GM18505 (cell line): ENCODE results near the gene COX7A2L.
"Not testable (repeated sequence)": the region's sequence is repeated elsewhere in the genome, so short reads cannot be mapped to it uniquely, and the experiment has no call there.

ENCODE experiments used
- ATAC-seq: cut with Tn5 transposase; IDR thresholded peaks from one replicate; pipeline ENCODE4 v1.9.1; 2021; ENCODE audit not compliant: unreplicated experiment
- POLR2A ChIP-seq: IDR thresholded peaks from 4 replicates; pipeline ENCODE4 v1.6.1; 2011; ENCODE audit warnings: borderline replicate concordance; ENCODE audit not compliant: insufficient read depth, insufficient read length; ENCODE audit errors: extremely low read depth

The COX7A2L gene

GRCh38 chr2:42337846-42338566 is 23.0 kb downstream of the COX7A2L start:
- no peak for TF ChIP-seq POLR2A
- no peak for ATAC-seq

GRCh38 chr2:42337356-42337820 is 23.6 kb downstream of the COX7A2L start:
- TF ChIP-seq POLR2A: no peak
- no peak for ATAC-seq

DNA sequence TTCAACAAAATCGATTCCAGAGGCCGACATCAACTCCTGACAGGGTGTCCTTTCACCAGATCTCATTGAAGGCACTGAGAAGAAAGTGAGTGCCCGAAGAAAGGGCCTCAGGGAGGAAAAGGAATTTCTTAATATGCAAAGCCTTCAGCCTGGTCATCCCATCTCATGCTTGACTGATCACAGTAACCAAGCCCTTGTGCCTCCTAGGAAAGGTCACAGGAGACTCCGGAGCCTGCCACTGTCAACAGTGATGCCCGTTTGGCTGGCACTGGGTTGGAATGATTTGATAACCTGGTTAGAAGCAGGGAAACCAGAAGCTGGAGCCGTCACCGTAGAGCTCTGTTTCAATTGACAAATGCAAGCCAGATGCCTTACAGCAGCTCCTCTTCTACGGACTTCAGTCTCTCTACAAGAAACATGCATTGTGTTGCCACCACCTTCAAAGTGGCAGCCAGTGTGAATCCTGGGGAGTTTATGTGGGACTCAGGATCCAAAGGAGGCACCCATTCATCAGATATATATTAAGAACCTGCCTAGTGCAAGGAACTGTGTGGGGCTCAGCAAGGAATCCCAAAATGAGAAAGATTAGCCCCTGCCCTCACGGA is 24.6 kb downstream of the COX7A2L start:
- ATAC-seq: no peak

GRCh38 chr2:42335514-42336104 is 25.4 kb downstream of the COX7A2L start:
- no peak for ATAC-seq
- no peak for TF ChIP-seq POLR2A

More for the DNA sequence above, 24.6 kb downstream of the COX7A2L start:
- no peak for TF ChIP-seq POLR2A

DNA sequence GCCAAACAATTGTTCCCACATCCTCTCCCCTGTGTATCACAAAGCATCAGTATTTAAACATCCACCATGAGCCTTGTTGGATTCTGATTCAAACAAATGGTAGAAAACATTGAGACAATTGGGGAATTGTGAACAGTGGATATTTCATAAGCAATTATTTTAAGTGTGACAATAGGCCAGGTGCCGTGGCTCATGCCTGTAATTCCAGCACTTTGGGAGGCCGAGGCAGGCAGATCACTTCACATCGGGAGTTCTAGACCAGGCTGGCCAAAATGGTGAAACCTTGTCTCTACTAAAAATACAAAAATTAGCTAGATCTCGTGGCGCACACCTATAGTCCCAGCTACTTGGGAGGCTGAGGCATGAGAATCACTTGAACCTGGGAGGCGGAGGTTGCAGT is 26.2 kb downstream of the COX7A2L start:
- ATAC-seq: not testable (repeated sequence)

DNA sequence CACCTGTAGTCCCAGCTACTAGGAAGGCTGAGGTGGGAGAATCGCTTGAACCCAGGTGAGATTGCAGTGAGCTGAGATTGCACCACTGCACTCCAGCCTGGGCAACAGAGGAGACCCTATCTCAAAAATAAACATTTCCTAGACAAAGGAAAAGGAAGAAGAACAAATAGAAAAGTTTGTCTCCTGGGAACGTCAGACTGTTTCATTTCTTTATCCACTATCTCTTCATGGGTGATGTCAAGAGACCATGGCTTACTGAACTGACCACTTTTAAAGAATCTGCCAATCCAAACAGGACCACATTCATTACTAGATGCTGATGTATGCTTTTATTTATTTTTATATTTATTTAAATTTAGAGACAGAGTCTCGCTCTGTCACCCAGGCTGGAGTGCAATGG is 26.8 kb downstream of the COX7A2L start:
- ATAC-seq: no peak
- TF ChIP-seq POLR2A: no peak

- ATAC-seq: no peak
These were observed 27.4 kb downstream of the COX7A2L start for GRCh38 chr2:42333579-42333978.

DNA sequence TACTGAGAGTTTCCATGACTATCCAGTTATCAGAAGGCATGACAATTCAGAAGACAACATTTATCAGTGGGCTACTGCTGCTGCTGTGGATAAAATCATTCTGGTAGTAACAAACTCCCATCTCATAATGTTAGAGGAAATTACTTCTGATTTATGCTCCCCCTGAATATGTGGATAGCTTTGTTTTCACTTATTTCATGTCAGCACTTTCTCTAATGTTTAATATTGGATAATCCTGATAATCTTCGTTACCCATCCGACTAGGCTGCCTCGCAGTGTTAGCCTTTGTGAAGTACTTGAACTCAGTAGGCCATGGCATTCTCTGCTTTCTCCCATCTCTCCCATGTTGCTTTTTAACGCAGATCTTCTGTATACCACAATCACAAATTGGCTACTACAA is 28.4 kb downstream of the COX7A2L start:
- ATAC-seq: no peak
- TF ChIP-seq POLR2A: no peak

More at GRCh38 chr2:42333579-42333978, 27.4 kb downstream of the COX7A2L start:
- TF ChIP-seq POLR2A: no peak

GRCh38 chr2:42331569-42332284 is 29.3 kb downstream of the COX7A2L start:
- ATAC-seq: no peak
- no peak for TF ChIP-seq POLR2A

- ATAC-seq: no peak
- no peak for TF ChIP-seq POLR2A
These were observed 31.3 kb downstream of the COX7A2L start for GRCh38 chr2:42329736-42330135.

DNA sequence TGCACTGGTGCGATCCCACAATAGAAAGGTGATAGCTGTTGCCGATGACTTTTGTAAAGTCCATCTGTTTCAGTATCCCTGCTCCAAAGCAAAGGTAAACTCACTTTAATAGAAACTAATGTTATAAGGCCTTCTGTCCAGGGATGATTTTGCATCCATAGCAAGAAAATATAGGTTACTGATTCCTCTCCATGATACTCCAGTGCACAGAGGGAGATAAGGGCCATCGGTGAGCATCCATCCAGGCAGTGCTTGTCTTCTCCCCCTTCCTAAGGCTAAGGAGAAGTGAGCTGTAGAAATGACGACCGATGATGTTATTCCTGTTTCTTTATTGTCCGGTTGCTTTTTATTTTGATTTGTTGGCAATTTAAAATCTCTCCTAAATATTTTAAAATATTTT is 32.1 kb downstream of the COX7A2L start:
- ATAC-seq: no peak
- no peak for TF ChIP-seq POLR2A

DNA sequence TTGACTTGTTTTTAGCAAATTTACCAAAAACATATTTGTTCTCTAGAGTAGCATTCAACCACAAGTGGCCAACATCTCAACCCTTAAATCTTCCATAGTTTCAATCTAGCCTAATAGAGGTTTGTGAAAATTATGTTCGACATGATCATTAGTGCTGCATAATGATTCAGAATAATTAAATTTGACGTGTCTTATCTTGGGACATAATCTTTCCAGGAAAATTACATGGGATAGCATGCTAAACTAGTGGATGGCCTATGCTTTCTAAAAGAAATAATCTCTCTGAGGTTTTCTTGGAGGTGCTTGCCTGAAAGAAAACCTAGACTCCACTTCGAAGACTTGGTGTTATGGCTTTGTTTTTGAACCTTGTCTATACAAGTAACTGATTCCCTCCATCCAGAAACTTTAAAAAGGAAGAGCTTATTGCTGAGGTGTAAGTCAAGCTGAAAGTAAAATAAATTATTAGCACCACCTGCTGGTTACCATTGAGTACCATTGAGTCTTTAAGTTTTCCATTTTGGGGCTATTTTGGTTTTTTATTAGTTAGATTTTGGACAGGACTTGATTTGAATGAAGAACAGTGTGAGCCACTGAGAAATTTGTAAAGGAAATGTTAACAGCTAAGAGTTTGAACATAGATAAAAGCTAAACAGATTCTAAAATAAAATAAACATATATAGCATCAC is 32.7 kb downstream of the COX7A2L start:
- no peak for ATAC-seq
- no peak for TF ChIP-seq POLR2A

DNA sequence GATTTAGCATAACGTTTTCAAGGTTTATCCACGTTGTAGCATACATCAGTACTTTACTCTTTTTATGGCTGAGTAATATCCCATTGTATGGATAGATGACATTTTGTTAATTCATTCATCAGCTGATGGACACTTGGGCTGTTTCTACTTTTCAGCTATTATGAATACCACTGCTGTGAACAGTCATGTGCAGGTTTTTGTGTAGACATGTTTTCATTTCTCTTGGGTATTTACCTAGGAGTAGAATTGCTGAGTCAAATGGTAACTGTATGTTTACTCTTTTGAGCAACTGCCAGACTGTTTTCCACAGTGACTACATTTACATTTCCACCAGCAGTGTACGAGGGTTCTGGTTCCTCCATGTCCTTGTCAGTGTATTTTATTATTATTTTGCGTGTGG is 33.9 kb downstream of the COX7A2L start:
- no peak for TF ChIP-seq POLR2A
- no peak for ATAC-seq
